Activated CD8-positive, alpha-beta T cell treated with anti-CD3 and anti-CD28 coated beads for 36 hours (primary cell): ENCODE results near the gene SLC34A1. TPM values are rescaled to one million over a fixed set of nuclear protein-coding genes. Genes with fewer than 3 reads are reported as not detected.

ENCODE experiments used
- ATAC-seq: fragments of 200-7000 bp; cut with Tn5 transposase; one replicate; pipeline ENCODE4 v1.10.0; 2021; ENCODE audit warnings: mild to moderate bottlenecking, moderate library complexity
- CTCF ChIA-PET: fragments of 350-600 bp; sonication (Branson Sonifier 250); formaldehyde crosslinking; loops from one replicate; lab custom pipeline; 2021; ENCODE audit warnings: antibody characterized with exemption; lab: Charles Lee
- POLR2A ChIA-PET: fragments of 350-600 bp; sonication (Branson Sonifier 250); formaldehyde crosslinking; loops from one replicate; lab custom pipeline; 2021; ENCODE audit warnings: antibody characterized with exemption; lab: Charles Lee
- DNase-seq: peaks from one replicate; pipeline ENCODE4 v3.0.0-alpha.2; 2020
- H3K27ac Mint-ChIP-seq: one replicate; pipeline ENCODE4 v1.8.0; 2021; ENCODE audit warnings: mild to moderate bottlenecking, mixed read lengths
- H3K27me3 Mint-ChIP-seq: one replicate; pipeline ENCODE4 v1.8.0; 2021; ENCODE audit warnings: mixed read lengths
- H3K36me3 Mint-ChIP-seq: one replicate; pipeline ENCODE4 v1.8.0; 2021; ENCODE audit warnings: low read depth, mixed read lengths
- H3K4me1 Mint-ChIP-seq: one replicate; pipeline ENCODE4 v1.8.0; 2021; ENCODE audit warnings: low read depth, mixed read lengths
- H3K4me3 Mint-ChIP-seq: one replicate; pipeline ENCODE4 v1.8.0; 2021; ENCODE audit warnings: mild to moderate bottlenecking, moderate library complexity, mixed read lengths
- H3K9me3 Mint-ChIP-seq: one replicate; pipeline ENCODE4 v1.8.0; 2021; ENCODE audit warnings: mixed read lengths
- intact Hi-C: fragments of 100-400 bp; cut with micrococcal nuclease; formaldehyde crosslinking; loops from one replicate; pipeline ENCODE4 v1.10.0; 2022
- total RNA-seq, 2 experiments: library from RNA; stranded (reverse); gene quantifications; one replicate each; pipeline ENCODE4 v1.2.3, GENCODE V29; 2021
- TF ChIP-seq, protein P1 (sequence below): fragments of 200-600 bp; IDR thresholded peaks from one replicate; pipeline ENCODE4 v1.8.0; 2022; ENCODE audit warnings: antibody characterized with exemption, mild to moderate bottlenecking

The SLC34A1 gene
- total RNA-seq, 2 experiments from 2014 or later: 0.29 to 0.43 TPM

DNA sequence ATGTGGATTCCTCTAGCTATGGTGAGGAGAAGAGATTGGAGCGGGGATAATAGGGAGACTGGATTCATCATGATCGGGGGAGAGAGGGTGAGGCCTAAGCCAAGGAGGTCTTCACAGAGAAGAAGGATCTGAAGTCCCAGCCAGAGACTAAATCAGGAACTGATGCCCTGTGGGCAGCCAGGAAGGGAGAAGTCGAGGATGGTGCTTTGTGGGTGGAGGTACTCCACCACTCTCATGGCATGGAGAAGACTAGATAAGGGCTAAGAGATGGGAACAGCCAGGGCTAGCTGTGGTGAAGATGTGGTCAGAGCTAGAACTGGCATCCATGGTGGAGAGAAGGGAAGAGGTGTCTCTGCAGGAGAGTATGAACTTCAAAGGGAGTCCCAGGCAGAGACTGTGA lies 29.5 kb upstream of the SLC34A1 start:
- no peak overlapping the region for H3K4me3 Mint-ChIP-seq
- ChIA-PET POLR2A (interaction anchor here (1.4 to 1.5 kb wide), 3 partner anchors 12 to 27 kb away, joined by 3 to 4 read pairs (median 4); no protein-coding TSS in a partner anchor), CTCF (interaction anchor here (0.7 to 3.2 kb wide), 10 partner anchors 14 to 100 kb away, joined by 3 to 13 read pairs (median 4); no protein-coding TSS in a partner anchor)
- DNase-seq (no peak), ATAC-seq (no peak)
- H3K9me3 Mint-ChIP-seq: peaks cover 14% of the 10 kb centered on the region
- peaks cover 59% of the 10 kb centered on the region for H3K4me1 Mint-ChIP-seq
- H3K27me3 Mint-ChIP-seq: no peaks in the 10 kb centered on the region
- TF ChIP-seq, protein P1, sequence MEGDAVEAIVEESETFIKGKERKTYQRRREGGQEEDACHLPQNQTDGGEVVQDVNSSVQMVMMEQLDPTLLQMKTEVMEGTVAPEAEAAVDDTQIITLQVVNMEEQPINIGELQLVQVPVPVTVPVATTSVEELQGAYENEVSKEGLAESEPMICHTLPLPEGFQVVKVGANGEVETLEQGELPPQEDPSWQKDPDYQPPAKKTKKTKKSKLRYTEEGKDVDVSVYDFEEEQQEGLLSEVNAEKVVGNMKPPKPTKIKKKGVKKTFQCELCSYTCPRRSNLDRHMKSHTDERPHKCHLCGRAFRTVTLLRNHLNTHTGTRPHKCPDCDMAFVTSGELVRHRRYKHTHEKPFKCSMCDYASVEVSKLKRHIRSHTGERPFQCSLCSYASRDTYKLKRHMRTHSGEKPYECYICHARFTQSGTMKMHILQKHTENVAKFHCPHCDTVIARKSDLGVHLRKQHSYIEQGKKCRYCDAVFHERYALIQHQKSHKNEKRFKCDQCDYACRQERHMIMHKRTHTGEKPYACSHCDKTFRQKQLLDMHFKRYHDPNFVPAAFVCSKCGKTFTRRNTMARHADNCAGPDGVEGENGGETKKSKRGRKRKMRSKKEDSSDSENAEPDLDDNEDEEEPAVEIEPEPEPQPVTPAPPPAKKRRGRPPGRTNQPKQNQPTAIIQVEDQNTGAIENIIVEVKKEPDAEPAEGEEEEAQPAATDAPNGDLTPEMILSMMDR: no peak
- H3K36me3 Mint-ChIP-seq: peaks cover 10% of the 10 kb centered on the region
- H3K27ac Mint-ChIP-seq: no peak overlapping the region
- intact Hi-C loops: loop anchor here (5.0 kb wide), 1 partner anchor 37 kb away; no protein-coding TSS in a partner anchor

DNA sequence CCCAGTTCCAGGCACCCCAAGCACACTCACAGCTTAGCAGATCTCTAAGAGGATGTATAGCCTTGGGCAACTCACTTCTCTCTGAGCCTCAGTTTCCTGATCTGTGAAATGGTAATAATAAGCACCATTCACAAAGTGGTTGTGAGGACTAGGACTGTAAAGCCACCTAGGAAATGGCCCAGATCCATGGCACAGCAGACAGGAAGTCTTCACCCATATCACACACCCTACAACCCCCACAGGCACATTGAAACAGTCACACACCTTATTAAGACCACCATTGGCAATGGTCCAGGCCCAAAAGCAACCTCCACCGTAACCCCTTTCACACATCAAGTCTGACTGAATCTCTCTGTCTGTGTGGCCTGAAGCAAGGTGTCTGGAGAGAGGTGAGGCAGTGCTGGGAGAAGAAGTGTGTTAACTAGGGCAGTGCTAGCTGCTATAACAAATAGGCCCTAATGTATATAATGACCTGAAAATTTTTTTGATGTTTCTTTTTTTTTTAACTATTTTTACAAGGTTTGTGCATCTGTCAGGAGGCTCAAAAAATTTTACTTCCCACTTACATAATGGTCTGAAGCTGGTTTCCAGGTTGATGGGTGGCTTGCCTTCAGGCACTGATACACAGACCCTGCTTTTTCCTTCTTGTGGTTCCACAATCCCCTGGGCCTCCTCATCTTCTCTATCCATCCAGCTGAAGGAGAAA lies 28.9 kb upstream of the SLC34A1 start:
- H3K36me3 Mint-ChIP-seq: peaks cover 6% of the 10 kb centered on the region
- CTCF ChIA-PET: interaction anchor here (0.7 to 6.8 kb wide), 12 partner anchors 9 to 99 kb away, joined by 3 to 55 read pairs (median 4); no protein-coding TSS in a partner anchor
- intact Hi-C loops: loop anchor here (5.0 kb wide), 1 partner anchor 38 kb away; no protein-coding TSS in a partner anchor

DNA sequence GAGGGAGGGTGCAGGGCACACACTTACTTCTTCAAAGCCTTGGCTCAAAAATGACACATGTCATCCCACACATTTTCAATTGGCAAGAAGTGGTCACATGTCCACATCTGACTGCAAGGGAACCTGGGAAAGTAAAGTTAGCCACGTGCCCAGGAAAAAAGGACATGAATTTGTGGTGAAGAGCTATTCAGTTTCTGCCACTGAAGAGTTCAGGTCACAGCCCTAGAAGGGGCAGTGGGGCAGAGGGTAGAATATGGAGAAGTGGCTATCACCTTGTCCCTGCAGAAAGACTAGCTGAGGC lies 28.4 kb upstream of the SLC34A1 start:
- no peak overlapping the region for H3K27ac Mint-ChIP-seq
- peaks cover 6% of the 10 kb centered on the region for H3K36me3 Mint-ChIP-seq
- DNase-seq: no peak
- TF ChIP-seq, protein P1: no peak
- intact Hi-C loops: loop anchor here (5.0 kb wide), 1 partner anchor 39 kb away; no protein-coding TSS in a partner anchor
- ATAC-seq: no peak
- POLR2A ChIA-PET: interaction anchor here (0.6 to 1.5 kb wide), 4 partner anchors 9 to 43 kb away, joined by 3 to 5 read pairs (median 4); no protein-coding TSS in a partner anchor
- CTCF ChIA-PET: interaction anchor here (1.2 to 6.8 kb wide), 7 partner anchors 10 to 48 kb away, joined by 3 to 55 read pairs (median 9); no protein-coding TSS in a partner anchor
- H3K4me3 Mint-ChIP-seq: no peak overlapping the region
- peaks cover 56% of the 10 kb centered on the region for H3K4me1 Mint-ChIP-seq
- no peaks in the 10 kb centered on the region for H3K27me3 Mint-ChIP-seq
- peaks cover 14% of the 10 kb centered on the region for H3K9me3 Mint-ChIP-seq

More for the DNA sequence above, 28.9 kb upstream of the SLC34A1 start:
- DNase-seq (no peak), ATAC-seq (no peak)
- TF ChIP-seq, protein P1: no peak
- H3K4me3 Mint-ChIP-seq: no peak overlapping the region
- H3K4me1 Mint-ChIP-seq: peaks cover 59% of the 10 kb centered on the region
- no peak overlapping the region for H3K27ac Mint-ChIP-seq
- H3K27me3 Mint-ChIP-seq: no peaks in the 10 kb centered on the region
- POLR2A ChIA-PET: interaction anchor here (1.1 to 1.5 kb wide), 4 partner anchors 9 to 43 kb away, joined by 3 to 5 read pairs (median 4); no protein-coding TSS in a partner anchor
- H3K9me3 Mint-ChIP-seq: peaks cover 14% of the 10 kb centered on the region

DNA sequence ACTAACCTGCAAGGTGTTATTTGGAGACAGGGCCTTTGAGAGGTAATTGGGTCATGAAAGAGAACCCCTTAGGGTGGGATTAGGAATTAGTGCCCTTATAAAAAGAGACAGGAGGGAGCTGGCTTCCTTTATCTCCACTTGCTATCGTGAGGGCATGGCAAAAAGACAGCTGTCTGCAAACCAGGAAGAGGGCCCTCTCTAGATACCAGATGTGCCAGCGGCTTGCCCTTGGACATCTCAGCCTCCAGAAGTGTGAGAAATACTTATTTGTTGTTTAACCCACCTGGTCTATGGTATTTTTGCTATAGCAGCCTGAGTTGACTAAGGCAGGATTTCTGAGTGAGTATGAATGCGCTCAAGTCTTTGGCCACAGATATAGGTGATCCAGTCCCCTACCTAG lies 27.5 kb upstream of the SLC34A1 start:
- peak overlapping the region; percentile 84 for H3K27ac Mint-ChIP-seq
- intact Hi-C loops: loop anchor here (5.0 kb wide), 1 partner anchor 39 kb away; no protein-coding TSS in a partner anchor
- DNase-seq: no peak
- ChIA-PET POLR2A (interaction anchor here (0.5 to 1.4 kb wide), 5 partner anchors 33 to 104 kb away, joined by 3 to 5 read pairs (median 3); no protein-coding TSS in a partner anchor), CTCF (interaction anchor here (1.4 to 6.8 kb wide), 6 partner anchors 10 to 48 kb away, joined by 4 to 55 read pairs (median 11); no protein-coding TSS in a partner anchor)
- TF ChIP-seq, protein P1: no peak
- H3K4me1 Mint-ChIP-seq: peaks cover 66% of the 10 kb centered on the region
- no peaks in the 10 kb centered on the region for H3K27me3 Mint-ChIP-seq
- peaks cover 7% of the 10 kb centered on the region for H3K36me3 Mint-ChIP-seq
- peaks cover 14% of the 10 kb centered on the region for H3K9me3 Mint-ChIP-seq
- peak overlapping the region; percentile 89 for H3K4me3 Mint-ChIP-seq
- ATAC-seq: no peak
